ENCODE results near the gene CCDC124. TPM values are rescaled to one million over a fixed set of nuclear protein-coding genes. Genes with fewer than 3 reads are reported as not detected.

CCDC124 gene
- polyA plus RNA-seq, 1 of the 3 experiments (the other 2 are of a cell fraction): 231 TPM

DNA sequence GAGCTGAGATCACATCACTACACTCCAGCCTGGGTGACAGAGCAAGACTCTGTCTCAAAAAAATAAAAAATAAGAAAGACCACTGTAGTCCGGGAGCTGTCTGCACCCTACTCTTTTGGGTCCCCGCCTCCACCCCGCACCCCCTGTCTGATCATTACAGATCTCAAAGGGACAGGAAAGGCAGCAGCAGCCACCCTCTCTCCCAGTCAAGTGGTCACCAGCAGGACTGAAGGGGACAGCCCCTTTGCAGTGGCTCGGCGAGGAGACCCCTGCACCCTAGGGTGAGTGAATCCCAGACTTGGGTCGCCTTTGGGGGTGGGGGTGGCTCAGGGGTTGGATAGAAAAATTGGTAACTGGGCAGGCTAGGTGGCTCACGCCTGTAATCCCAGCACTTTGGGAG lies 21.6 kb downstream of the CCDC124 start:
- no peak for DNase-seq
- no peaks in the 10 kb centered on the region for H3K9me3 ChIP-seq
- no peak overlapping the region for H3K4me3 ChIP-seq (ENCODE audit: low read depth in 2 of 2, low read length in 1 of 2)
- H3K27me3 ChIP-seq (ENCODE audit: insufficient read depth): peaks cover 52% of the 10 kb centered on the region
- ChIA-PET POLR2A (interaction anchor here (0.7 kb wide), 1 partner anchor 260 kb away, joined by 3 read pairs; no protein-coding TSS in a partner anchor), CTCF (interaction anchor here (1.6 to 4.1 kb wide), 3 partner anchors 9 to 42 kb away, joined by 5 to 36 read pairs (median 7); no protein-coding TSS in a partner anchor)
- H3K4me1 ChIP-seq (ENCODE audit: control insufficient read depth in 1 of 2, insufficient read depth in 2 of 2, low read depth in 1 of 2, low read length in 1 of 2): peaks cover 0 to 15% of the 10 kb centered on the region in 2 experiments; a peak in 1 of 4 replicates
- H4K20me1 ChIP-seq (ENCODE audit: insufficient read depth): no peaks in the 10 kb centered on the region
- H3K79me2 ChIP-seq (ENCODE audit: insufficient read depth): no peaks in the 10 kb centered on the region
- no peak for TF ChIP-seq RAD21 (IDR thresholded peaks at IDR 0.05; ENCODE audit: low read length)
- TF ChIP-seq, protein P1, sequence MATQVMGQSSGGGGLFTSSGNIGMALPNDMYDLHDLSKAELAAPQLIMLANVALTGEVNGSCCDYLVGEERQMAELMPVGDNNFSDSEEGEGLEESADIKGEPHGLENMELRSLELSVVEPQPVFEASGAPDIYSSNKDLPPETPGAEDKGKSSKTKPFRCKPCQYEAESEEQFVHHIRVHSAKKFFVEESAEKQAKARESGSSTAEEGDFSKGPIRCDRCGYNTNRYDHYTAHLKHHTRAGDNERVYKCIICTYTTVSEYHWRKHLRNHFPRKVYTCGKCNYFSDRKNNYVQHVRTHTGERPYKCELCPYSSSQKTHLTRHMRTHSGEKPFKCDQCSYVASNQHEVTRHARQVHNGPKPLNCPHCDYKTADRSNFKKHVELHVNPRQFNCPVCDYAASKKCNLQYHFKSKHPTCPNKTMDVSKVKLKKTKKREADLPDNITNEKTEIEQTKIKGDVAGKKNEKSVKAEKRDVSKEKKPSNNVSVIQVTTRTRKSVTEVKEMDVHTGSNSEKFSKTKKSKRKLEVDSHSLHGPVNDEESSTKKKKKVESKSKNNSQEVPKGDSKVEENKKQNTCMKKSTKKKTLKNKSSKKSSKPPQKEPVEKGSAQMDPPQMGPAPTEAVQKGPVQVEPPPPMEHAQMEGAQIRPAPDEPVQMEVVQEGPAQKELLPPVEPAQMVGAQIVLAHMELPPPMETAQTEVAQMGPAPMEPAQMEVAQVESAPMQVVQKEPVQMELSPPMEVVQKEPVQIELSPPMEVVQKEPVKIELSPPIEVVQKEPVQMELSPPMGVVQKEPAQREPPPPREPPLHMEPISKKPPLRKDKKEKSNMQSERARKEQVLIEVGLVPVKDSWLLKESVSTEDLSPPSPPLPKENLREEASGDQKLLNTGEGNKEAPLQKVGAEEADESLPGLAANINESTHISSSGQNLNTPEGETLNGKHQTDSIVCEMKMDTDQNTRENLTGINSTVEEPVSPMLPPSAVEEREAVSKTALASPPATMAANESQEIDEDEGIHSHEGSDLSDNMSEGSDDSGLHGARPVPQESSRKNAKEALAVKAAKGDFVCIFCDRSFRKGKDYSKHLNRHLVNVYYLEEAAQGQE (IDR thresholded peaks at IDR 0.05; ENCODE audit: low read depth, low read length): no peak
- TF ChIP-seq RFX5 (IDR thresholded peaks at IDR 0.05; ENCODE audit: low read length): no peak
- no peak for TF ChIP-seq NRF1 (IDR thresholded peaks at IDR 0.05; ENCODE audit: low read depth, low read length)
- no peak for TF ChIP-seq GABPA (IDR thresholded peaks at IDR 0.05; ENCODE audit: low read depth)
- TF ChIP-seq POLR2AphosphoS5 (IDR thresholded peaks at IDR 0.05; ENCODE audit: low read depth, low read length): no peak
- no peak for TF ChIP-seq CHD2 (IDR thresholded peaks at IDR 0.05; ENCODE audit: low read length, partially characterized antibody)
- no peak for TF ChIP-seq EZH2phosphoT487 (IDR thresholded peaks at IDR 0.05; ENCODE audit: borderline replicate concordance, low read depth)
- no peak for TF ChIP-seq FOXM1 (IDR thresholded peaks at IDR 0.05; ENCODE audit: low read depth)
- no peak for TF ChIP-seq RXRA (IDR thresholded peaks at IDR 0.05; ENCODE audit: borderline replicate concordance, low read depth)
- TF ChIP-seq SIN3A (IDR thresholded peaks at IDR 0.05; ENCODE audit: borderline replicate concordance, low read depth, low read length): no peak
- TF ChIP-seq JUND (IDR thresholded peaks at IDR 0.05): no peak
- TF ChIP-seq SMC3 (IDR thresholded peaks at IDR 0.05; ENCODE audit: low read depth, low read length): no peak
- TF ChIP-seq, protein P2, sequence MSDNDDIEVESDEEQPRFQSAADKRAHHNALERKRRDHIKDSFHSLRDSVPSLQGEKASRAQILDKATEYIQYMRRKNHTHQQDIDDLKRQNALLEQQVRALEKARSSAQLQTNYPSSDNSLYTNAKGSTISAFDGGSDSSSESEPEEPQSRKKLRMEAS (IDR thresholded peaks at IDR 0.05; ENCODE audit: low read depth): no peak
- TF ChIP-seq YY1 (IDR thresholded peaks at IDR 0.05; ENCODE audit: low read depth): no peak
- no peak for TF ChIP-seq TAF1 (IDR thresholded peaks at IDR 0.05; ENCODE audit: borderline replicate concordance, low read depth, low read length)
- TF ChIP-seq, protein P3, sequence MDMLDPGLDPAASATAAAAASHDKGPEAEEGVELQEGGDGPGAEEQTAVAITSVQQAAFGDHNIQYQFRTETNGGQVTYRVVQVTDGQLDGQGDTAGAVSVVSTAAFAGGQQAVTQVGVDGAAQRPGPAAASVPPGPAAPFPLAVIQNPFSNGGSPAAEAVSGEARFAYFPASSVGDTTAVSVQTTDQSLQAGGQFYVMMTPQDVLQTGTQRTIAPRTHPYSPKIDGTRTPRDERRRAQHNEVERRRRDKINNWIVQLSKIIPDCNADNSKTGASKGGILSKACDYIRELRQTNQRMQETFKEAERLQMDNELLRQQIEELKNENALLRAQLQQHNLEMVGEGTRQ (IDR thresholded peaks at IDR 0.05; ENCODE audit: borderline replicate concordance, low read depth, low read length): no peak
- H2AFZ ChIP-seq (ENCODE audit: low read depth): no peak overlapping the region
- no peak overlapping the region for H3K4me2 ChIP-seq
- H3K27ac ChIP-seq (ENCODE audit: low read depth in 2 of 2, low read length in 1 of 2): no peak overlapping the region
- H3F3A ChIP-seq (replicated peaks; ENCODE audit: insufficient read depth): no peaks in the 10 kb centered on the region
- no peak overlapping the region for H3K9ac ChIP-seq
- H3K36me3 ChIP-seq (replicated peaks in 1 of 2; ENCODE audit: control insufficient read depth in 1 of 2, insufficient read depth in 2 of 2, low read length in 1 of 2): no peaks in the 10 kb centered on the region
- H3K9me2 ChIP-seq: no peaks in the 10 kb centered on the region
- WGBS (ENCODE audit: low lambda C conversion rate): 55% methylated on average over 5 of the region's 7 CpGs
